Pons (tissue), 1 donor: ENCODE results near the gene KCNG1.

Experiments
- DNase-seq: peaks from one replicate; pipeline ENCODE4 v3.0.0-alpha.2; 2016; ENCODE audit warnings: low spot score

Gene KCNG1

GRCh38 chr20:51012357-51012756 is 10.6 kb downstream of the KCNG1 start:
- no peak for DNase-seq

- no peak for DNase-seq
Observed at GRCh38 chr20:51011479-51011878, 11.4 kb downstream of the KCNG1 start.

DNA sequence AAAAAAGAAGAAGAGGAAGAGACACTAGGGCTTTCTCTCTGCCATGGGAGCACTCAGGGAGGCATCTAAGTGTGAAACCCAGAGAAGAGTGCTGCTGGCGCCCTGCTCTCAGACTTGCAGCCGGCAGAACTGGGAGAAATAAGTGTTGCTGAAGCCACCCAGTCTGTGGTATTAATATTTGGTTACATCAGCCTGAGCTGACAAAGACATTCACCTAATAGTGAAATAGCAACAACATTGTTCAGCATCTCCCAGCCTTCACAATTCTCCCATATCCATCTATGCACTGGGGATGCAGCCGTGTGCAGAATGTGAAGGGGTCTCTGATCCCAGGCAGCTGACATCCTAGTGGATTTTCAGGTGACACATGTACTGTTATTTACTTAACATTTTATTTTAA is 12.0 kb downstream of the KCNG1 start:
- DNase-seq = no peak

- DNase-seq = no peak
Observed at GRCh38 chr20:51010043-51010365, 12.9 kb downstream of the KCNG1 start.

- no peak for DNase-seq
Observed at GRCh38 chr20:51009303-51010042, 13.4 kb downstream of the KCNG1 start.

DNA sequence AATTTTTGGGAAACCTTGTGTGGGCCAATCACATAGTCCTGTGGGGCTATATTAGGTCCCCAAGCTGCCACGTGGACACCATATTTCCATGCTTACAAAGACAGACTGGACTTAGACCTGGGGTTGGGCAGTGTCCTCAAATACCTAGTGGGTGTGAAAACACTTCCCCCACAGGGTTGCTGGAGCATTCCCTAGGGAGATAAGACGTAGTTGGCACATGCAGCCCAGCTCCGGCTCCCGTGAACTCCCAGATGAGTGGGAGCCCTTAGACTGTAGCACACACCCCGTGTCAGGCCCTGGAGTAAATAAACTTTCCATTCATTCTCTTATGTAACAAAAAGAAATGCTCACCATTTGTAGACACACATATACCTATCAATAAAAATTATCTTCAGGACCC is 14.2 kb downstream of the KCNG1 start:
- DNase-seq = no peak

GRCh38 chr20:51005214-51005613 is 17.7 kb downstream of the KCNG1 start:
- no peak for DNase-seq

GRCh38 chr20:51004781-51005180 is 18.1 kb downstream of the KCNG1 start:
- DNase-seq = no peak

- DNase-seq = no peak
Observed at GRCh38 chr20:51004305-51004727, 18.6 kb downstream of the KCNG1 start.

DNA sequence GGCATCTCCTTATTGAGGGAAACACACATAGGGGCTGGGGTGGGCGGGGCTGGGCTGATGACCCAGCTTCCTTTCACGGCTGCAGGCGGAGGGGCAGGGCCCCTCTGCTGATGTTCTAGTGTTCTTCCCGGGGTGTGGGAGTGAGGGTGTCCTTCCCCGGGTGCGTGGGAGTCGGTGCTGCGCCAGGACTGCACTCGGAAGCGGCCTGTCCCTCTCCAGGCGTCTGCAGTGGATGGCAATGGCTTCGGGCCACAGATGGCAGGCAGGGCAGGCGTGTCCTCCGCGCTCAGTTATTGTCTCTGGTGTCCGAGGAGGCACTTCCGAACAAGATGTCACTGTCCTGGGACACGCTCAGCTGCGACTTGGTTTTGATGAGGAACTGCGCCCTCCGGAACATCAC is 19.2 kb downstream of the KCNG1 start:
- DNase-seq = no peak

DNA sequence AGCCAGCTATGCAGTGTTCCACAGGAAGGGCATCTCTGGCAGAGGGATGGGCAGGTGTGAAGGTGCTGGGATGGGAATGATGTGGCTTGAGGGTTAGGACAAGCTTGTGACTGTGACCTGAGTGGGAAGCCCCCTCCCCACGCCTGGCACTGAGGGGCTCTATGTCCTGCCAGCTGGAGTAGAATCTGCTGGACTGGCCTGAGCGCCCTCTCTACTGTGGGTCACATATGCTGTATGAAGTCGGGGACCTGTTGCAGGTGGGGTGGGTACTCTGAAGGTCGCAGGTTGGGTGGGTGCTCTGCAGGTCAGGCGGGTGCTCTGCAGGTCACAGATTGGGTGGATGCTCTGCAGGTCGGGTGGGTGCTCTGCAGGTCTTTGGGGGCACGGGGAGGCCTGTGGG is 20.3 kb downstream of the KCNG1 start:
- no peak for DNase-seq

- no peak for DNase-seq
Observed at GRCh38 chr20:51001430-51002265, 21.3 kb downstream of the KCNG1 start.

DNA sequence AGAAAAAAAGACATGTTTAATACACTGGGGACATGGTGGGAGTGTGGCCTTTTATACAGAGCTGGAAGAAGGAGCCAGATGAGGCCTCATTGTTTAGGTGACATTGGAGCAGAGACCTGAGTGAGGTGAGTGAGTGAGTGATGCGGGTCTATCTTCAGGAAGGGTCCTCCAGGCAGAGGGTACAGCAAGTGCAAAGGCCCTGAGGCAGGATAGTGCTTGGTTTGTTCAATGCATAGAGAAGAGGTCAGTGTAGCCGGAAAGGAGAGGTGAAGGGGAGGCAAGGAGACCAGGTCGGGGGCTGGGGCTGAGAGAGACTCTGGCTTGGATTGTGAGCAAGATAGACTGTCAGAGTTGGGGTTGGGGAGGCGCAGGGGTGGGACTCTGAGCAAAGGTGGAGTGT is 23.6 kb downstream of the KCNG1 start:
- no peak for DNase-seq

DNA sequence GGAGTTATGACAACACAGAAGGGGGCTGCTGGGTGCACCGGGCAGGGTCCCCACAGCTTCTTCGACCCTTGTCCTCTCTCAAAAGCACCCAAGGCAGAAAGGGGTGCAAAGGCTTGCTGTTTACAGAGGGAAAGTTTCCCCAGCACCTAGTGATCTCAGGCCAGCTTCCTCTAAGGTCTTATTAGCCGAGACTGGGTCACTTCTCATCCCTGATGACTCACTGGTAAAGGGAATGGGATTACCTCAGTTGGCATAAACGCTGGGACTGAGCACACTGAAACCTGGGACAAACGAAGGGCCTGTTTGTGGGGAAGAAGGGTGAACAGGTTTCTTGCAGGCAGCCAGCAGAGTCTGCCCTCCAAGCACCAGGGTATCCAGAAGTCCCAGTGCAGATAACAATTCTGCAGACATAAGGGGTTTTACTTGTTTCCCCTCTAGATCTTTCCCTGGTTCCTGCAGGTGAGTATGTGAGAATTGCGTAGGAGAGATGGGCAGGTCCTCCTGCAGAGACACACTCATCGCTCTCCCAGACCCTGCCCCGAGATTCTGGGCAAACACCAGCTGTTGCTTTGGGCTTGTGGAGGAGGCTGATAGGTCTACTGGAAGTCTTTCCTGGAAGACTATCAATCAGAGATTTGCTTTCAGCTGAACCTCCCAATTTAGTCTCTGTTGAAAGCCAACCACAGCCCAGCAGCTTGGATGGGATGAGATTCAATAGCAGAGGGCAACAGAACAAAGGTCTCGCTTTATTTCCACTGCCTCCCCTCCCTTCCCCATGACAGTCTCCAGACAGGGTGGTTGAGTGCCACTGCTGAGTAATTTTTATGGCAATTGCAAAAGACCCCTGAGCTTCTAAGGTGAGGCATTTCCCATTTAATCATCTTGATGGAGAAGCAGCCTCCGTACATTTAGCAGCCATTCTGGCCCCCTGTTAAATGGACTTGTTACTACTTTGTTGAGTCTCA is 25.7 kb downstream of the KCNG1 start:
- DNase-seq = peak; percentile 47

- no peak for DNase-seq
Observed at GRCh38 chr20:50995506-50995905, 27.4 kb downstream of the KCNG1 start.

DNA sequence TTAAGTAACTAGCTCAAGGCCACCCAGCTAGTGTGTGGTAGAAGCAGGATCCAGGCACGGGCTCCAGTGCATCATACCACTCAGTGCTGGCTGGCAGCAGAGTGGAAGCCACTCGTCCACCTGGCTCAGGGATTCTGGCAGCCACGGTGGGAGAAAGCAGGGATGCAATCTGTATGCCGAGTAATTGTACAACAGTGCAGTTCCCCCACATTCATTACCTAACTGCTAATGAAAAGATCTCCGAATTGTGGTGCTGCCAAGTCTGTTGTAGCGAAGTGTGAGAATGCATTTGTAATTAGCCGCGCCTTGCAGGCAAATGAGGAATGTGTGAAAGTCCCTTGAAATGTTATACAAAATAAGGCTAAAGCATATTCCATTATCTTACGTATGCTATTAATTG is 29.0 kb downstream of the KCNG1 start:
- no peak for DNase-seq

- DNase-seq = peak; percentile 25
Observed at GRCh38 chr20:50992733-50993457, 30.0 kb downstream of the KCNG1 start.

DNA sequence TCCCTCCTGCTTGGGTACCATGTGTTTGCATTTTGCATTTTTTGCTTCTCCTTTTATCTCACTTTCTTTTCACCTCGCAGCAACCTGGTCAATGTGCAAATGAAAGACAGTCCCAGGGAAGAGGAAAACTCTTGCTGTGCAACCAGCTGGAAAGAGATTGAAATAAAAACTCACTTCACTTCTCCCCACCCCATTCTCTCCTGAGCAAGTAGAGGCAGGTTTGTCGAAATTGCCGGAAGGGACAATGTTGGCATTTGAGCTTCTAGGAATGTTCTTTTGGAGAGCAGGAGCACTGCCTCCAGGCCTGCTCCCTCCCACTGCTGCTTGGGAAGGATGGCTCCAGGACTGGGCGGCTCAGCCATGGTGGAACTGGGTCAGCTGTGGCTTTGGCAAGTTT is 30.6 kb downstream of the KCNG1 start:
- DNase-seq = no peak

- DNase-seq = no peak
Observed at GRCh38 chr20:50991076-50991475, 31.8 kb downstream of the KCNG1 start.

DNA sequence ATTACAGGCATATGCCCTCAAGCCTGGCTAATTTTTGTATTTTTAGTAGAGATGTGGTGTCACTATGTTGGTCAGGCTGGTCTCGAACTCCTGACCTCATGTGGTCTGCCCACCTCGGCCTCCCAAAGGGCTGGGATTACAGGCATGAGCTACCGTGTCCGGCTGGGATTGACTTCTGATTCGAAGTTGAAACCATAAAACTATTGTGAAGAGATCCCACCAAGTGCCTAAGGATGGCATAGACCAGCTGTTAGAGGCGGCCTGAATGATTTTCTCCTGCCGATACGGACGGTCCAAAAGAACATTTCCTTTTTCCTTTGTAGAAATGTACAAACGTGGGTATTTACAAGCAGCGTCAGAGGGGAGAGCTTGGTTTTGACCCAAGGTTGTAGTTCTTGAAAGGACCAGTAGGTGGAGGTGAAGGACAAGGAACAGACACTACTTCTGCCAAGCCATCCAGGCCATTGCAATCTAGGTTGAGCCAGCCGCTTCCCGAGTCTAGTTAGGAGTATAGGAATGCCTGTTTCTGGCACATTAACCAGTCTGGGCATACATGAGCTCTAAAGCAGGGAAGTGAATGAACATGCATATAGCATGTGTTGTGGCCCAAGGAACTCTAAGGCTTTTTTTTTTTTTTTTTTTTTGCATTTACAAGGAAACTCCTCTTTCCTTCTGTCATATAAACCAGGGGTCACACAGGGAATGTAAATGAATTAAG is 35.3 kb downstream of the KCNG1 start:
- DNase-seq = peak; percentile 89

GRCh38 chr20:50983321-50983720 is 39.6 kb downstream of the KCNG1 start:
- DNase-seq = no peak
